Stromal cell of bone marrow (primary cell): ENCODE measurements around the gene SLC44A4.
"Not testable (repeated sequence)": the region's sequence is repeated elsewhere in the genome, so short reads cannot be mapped to it uniquely, and the experiment has no call there.

Source experiments
- DNase-seq: peaks from one replicate; pipeline ENCODE4 v3.0.0-alpha.2; 2012; ENCODE audit warnings: low read depth

The SLC44A4 gene

DNA sequence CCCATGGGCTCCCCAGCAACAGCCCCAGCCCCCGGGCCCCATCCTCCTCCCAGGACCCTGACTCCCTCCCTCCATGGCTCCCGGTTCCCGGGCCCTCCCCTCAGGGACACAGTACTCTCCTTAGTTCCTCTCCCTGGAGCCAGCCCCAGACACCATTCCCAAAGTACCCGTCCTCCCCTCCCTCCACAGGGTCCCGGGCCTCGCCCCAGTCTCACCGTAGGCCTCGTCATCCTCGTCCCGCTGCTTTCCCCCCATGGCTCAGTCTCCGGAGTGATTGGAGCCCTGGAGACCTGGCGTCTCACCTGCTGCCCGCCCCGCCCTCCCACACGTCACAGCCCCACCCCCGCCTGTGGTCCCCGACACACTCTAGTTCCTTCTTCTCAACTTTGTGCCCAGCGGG, at the start of gene SLC44A4:
SLC44A4 (minus strand) TSS at position 272 of the 400 bp plus-strand sequence; CDS start at position 255, 17 bp downstream.
- DNase-seq: no peak

DNA sequence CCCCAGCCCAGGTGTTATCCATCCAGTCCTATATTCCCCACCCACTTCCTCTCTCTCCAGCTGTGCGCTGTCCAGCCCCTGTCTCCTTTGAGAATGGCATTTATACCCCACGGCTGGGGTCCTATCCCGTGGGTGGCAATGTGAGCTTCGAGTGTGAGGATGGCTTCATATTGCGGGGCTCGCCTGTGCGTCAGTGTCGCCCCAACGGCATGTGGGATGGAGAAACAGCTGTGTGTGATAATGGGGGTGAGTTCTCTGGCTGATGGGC, 49.8 kb upstream of the SLC44A4 start:
- no peak for DNase-seq

DNA sequence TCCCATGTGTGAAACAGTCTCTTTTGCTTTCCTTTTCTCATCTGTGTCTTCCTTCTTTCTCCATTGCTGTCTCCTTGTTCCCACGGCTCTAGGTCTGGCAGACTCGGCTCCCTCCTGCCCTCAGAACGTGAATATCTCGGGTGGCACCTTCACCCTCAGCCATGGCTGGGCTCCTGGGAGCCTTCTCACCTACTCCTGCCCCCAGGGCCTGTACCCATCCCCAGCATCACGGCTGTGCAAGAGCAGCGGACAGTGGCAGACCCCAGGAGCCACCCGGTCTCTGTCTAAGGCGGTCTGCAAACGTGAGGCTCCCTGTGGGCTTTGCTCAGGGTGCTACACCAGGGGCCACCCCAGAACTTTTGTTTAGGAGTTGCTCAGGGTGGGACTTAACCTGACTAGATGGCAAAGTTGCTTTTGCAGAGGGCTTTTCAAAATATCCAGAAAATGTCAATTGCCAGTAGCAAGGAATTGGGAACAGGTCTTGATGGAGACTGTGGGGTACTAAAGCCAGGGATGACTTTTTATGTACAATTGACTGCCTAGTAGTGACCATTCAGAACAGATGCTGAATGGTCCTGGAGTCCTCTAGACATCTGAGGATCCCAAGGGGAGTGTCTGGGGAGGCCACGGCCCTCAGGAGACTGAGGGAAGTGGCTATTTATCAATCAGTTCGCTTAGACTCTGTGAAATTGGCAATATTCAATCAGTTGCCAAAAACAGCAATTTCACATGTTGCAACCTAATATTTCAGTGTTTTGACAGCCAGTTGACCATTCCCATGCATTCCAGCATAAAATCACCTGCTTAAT, 49.3 kb upstream of the SLC44A4 start:
- no peak for DNase-seq

DNA sequence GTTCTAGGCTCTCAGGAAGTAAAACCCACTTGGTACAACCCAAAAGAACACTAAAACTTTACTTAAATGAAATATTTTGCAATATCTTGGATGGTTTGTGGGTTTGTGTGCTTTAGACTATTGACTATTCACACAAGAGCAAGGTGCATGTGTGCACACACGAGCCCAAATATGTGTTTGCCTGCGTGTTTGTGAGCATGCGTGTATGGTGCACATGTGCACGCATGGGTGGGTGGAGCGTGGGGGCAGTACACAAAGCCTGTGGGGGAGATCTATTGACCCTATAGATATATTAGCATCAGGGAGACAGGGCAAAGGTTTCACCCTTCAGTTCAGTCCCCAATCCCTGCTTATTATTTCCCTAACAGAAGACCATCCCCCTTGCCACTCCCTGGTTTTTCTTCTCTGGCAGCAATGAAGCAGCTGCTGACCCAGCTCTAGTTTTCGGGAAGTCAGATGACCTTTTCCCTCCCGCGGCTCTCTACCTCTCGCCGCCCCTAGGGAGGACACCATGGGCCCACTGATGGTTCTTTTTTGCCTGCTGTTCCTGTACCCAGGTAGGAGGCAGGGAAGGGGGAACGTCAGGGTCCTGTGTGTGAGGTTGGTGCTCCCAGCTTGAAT, 48.6 kb upstream of the SLC44A4 start, which contains the start of gene C2:
C2 (plus strand) TSS at position 476 of the 621 bp plus-strand sequence; CDS start at position 512, 36 bp downstream.
- DNase-seq: no peak

DNA sequence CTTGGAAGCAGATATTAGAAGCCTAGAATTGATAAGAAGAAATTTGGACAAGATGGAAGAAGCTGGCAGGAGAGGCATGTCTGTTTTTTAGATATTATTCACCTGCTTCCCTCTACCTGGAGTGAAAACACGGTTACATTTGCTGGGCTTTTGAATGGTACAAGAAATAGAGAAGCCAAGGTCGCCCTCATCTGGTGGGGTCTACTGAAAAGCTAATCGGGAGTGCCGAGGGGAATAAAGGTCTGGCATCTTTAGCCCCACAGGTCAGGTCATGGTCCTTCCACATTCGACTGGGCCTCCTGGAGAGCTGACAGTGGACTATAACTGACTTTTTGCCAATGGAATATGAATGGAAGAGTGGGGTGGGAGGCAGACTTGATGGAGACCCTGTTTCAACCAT, 44.1 kb upstream of the SLC44A4 start:
- DNase-seq: no peak

DNA sequence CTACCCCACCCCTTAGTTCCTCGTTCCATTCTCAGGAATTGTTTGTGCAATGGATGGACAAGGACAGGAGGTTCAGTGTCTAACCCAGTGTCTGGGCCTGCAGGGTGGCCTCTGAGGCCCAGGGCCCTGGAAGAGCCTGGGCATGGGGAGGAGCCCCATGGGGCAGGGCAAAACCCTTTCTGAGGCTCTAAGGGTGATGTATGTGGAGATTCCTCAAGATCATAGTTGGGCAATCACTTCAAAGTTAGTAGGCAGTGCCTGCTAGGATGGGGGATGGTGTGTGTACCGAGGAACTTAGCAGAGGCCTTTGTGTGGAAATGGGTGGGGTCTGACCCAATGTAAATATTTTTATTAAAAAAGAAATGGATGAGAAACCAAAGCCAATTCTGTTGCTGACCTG, 42.0 kb upstream of the SLC44A4 start:
- DNase-seq: no peak

DNA sequence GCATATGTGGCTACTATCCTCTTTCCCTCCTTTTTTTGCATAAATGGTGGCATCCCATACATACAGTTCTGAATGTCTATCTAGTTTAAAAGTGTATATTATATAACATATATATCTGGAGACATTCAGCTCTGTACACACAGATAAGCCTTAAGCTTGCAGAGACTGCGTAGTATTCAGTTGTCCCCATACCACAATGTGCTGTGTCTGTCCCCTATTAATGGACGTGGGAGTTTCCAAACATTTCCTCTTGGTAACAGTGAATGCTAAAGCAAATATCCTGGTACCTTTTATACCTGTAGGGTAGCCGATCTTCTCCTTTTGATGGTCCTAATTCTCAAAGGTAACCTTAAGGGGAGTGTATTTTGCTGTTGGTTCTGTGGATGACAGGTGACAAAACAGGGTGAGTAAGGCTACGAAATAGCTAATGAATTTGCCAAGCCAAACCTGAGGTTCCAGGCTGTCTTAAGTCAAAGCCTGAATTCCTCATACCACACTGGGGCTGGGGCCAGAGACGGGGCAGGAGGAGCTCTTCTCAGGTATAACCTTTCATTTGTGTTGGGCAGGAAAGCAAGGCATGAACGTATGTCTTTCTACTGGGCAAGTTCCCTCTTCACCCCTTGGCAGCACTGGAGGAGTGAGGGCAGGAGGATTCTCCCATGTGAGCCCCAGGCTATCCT, 41.0 kb upstream of the SLC44A4 start:
- DNase-seq: no peak

DNA sequence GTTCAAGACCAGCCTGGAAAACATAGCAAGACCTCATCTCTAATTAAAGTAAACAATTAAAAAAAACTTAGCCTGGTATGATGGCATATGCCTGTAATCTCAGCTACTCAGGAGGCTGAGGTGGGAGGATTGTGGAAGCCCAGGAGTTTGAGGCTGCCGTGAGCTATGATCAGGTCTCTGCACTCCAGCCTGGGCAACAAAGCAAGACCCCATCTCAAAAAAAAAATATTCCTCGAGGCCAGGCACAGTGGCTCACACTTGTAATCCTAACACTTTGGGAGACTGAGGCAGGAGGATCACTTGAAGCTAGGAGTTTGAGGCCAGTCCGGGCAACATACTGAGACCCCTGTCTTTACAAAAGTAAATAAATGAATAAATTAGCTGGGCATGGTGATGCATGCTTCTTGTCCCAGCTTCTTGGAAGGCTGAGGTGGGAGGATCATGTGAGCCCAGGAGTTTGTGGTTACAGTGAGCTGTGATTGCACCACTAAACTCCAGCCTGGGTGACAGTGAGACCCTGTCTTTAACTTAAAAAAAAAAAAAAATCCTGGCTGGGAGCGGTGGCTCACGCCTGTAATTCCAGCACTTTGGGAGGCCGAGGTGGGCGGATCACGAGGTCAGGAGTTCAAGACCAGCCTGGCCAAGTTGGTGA, 39.4 kb upstream of the SLC44A4 start:
- DNase-seq: no peak

DNA sequence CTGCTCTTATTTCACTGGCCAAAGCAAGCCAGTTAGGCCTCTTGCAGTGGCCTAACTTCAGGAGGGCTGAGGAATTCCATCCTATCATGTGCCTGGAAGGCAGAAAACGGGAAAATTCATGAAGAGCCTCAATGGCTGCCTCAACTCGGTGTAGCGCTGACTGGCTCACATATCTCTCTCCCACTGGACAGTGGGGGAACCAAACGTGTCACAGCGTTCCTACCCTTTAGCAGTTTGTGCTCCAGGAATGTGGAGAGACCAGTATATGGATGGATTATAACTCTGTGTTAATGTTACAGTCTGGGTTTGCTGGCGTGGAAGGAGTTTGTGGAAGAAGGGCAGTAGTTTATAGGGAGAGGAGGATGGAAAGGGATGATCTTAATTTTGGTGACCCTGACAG, 37.0 kb upstream of the SLC44A4 start:
- no peak for DNase-seq

DNA sequence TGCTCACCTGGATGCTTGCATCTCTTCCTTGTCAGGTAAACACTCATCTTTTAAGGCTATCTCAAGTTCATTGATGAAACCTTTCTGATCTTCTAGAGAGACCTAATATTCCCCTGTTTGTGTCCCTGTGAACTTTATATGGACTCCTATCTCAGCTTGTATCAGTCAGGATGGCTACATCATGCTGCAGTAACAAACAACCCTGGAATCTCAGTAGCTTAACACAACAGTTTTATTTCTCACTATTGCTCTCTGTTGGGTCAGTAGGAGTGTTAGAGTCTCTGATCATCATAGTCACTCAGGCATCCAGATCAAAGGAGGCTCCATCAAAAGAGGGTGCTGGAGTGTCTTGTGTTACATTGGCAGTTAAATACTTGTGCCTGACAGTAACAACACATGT, 36.6 kb upstream of the SLC44A4 start:
- no peak for DNase-seq

DNA sequence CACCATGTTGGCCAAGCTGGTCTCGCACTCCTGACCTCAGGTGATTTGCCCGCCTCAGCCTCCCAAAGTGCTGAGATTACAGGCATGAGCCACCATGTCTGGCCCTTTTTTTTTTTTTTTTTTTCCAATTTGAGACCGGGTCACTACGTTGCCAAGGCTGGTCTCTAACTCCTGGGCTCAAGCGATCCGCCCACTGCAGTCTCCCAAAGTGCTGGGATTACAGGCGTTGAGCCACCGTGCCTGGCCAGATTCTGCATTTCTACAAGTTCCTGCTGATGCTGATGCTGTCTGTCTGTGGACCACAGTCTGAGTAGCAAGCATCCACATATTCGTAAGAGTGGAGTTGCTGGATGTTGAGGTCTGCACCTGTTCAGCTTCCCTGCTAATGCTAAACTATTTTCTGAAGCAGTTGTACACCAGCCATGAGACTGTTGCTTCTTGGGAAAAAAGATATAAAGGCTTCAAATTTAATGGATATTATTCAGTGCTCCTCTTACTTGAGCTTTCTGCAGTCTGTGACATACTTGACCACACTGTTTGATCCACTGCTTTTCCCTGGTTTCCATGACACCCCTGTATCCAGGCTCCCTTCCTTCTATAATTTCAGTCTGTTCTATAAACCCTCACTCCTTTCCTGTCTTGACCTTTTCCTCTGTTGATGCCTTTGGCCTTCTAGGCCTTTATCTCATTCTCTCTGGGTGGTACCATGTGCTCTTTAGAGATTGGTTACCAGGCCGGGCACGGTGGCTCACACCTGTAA, 33.2 kb upstream of the SLC44A4 start:
- no peak for DNase-seq

DNA sequence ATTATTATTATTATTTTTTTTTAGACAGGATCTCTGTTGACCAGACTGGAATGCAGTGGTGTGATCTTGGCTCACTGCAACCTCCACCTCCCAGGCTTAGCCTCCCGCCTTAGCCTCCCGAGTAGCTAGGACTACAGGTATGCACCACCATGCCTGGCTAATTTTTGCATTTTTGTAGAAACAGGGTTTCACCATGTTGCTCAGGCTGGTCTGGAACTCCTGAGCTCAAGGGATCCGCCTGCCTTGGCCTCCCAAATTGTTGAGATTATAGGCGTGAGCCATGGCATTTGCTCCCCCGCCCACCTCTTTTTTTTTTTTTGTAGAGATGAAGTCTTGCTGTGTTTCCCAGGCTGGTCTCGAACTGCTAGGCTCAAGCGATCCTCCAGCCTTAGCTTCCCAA, 30.5 kb upstream of the SLC44A4 start:
- DNase-seq: not testable (repeated sequence)

DNA sequence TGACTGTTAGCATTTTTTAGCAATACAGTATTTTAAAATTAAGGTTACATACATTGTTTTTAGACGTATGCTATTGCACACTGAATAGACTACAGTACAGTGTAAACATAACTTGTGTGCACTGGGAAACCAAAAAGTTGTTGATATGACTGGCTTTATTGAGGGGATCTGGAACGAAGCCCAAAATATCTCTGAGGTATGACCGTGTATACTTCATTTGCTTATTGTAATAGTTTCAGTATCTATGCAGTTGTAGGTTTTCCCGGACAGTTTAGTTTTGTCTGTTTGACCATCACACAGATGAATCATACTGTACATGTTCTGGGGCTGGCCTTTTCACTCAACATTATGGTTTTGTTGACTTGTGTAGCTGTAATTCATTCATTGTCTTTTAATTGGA, 30.0 kb upstream of the SLC44A4 start:
- peak; percentile 26 for DNase-seq

DNA sequence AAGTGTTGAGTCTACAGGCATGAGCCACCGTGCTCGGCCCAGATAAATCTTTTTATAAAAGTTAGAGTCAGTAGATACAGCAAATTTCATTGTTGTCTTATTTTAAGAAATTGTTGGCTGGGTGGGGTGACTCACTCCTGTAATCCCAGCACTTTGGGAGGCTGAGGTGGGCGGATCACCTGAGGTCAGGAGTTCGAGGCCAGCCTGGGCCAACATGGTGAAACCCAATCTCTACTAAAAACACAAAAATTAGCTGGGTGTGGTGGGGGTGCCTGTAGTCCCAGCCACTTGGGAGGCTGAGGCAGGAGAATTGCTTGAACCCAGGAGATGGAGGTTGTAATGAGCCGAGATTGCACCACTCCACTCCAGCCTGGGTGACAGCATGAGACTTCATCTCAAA, 29.5 kb upstream of the SLC44A4 start:
- DNase-seq: not testable (repeated sequence)

DNA sequence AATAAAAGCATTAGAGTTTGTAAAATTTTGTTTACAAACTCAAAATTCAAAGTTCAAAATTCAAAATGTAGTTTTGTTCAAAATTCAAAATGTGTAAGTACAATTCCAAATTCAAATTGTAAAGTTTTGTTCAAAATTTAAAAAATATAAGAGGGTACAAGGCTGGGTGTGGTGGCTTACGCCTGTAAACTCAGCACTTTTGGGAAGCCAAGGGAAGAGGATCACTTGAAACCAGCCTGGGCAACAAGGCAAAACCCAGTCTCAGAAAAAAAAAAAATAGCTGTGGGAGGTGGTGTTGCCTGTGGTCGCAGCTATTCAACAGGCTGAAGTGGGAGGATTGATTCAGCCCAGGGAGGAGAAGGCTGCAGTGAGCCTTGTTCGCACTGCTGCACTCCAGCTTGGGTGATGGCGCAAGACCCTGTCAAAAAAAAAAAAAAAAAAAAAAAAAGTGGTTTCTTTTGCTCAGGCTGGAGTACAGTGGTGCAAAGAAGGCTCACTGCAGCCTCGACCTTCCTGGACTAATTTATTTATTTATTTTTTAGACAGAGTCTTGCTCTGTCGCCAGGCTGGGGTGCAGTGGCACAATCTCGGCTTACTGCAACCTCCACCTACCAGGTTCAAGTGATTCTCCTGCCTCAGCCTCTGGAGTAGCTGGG, 28.5 kb upstream of the SLC44A4 start:
- peak; percentile 71 for DNase-seq

DNA sequence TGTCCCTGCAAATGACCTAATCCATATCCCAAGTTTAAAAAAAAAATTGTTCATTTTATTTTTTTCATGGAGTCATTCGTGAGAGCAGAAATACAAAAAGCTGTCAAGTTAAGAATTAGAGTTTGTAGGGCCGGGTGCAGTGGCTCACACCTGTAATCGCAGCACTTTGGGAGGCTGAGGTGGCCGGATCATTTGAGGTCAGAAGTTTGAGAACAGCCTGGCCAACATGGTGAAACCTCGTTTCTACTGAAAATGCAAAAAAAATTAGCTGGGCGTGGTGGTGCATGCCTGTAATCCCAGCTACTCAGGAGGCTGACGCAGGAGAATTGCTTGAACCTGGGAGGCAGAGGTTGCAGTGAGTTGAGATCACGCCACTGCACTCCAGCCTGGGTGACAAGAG, 27.9 kb upstream of the SLC44A4 start:
- not testable (repeated sequence) for DNase-seq

DNA sequence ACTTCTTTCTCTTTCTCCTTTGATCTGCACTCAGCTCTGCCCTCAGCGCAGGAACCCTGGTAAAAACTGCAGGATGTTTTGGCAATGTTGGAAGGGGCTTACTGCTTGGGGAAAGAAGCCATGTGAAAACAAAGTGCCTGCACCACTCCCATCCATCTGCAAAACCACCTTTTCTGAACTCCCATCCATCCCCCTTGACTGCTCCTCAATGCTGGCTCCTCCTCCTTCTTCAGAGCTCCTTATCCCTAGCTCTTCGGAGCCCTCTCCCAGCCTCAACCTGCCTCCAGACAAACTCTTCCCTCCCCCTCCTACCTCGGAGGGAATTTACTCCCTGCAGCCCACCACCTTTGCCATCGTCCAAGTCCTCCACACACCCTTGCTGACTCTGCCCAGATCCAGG, 27.3 kb upstream of the SLC44A4 start:
- DNase-seq: no peak

DNA sequence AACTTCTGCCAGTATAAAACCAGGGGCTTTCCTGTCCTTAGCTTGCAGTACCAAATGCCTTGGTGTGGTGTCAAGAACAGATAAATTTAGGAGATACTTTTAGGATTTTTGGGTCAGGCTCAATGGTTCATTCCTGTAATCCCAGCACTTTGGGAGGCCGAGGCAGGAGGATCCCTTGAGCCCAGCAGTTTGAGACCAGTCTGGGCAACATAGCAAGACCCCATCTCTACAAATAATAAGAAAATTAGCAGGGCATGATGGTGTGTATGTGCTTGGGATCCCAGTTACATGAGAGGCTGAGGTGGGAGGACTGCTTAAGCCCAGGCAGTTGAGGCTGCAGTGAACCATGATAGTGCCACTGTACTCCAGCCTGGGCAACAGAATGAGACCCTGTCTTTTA, 26.2 kb upstream of the SLC44A4 start:
- DNase-seq: no peak

DNA sequence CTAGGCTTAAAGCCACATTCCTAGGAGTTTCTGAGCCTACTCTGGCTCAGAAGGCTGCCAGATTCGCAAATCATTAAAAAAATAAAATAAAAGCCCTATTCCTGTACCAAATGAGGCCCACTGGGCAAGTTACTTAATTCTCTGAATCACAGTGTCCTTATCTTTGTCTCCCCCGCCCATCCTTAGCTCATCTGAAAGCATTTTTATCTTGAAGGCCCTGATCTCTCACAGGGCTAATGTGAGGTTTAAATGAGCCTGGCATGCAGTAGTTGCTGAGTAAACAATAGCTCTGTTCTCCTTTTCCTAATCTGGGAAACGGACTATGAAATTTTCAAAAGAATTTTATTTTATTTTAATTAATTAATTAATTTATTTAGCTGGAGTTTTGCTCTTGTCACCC, 25.2 kb upstream of the SLC44A4 start:
- DNase-seq: no peak

DNA sequence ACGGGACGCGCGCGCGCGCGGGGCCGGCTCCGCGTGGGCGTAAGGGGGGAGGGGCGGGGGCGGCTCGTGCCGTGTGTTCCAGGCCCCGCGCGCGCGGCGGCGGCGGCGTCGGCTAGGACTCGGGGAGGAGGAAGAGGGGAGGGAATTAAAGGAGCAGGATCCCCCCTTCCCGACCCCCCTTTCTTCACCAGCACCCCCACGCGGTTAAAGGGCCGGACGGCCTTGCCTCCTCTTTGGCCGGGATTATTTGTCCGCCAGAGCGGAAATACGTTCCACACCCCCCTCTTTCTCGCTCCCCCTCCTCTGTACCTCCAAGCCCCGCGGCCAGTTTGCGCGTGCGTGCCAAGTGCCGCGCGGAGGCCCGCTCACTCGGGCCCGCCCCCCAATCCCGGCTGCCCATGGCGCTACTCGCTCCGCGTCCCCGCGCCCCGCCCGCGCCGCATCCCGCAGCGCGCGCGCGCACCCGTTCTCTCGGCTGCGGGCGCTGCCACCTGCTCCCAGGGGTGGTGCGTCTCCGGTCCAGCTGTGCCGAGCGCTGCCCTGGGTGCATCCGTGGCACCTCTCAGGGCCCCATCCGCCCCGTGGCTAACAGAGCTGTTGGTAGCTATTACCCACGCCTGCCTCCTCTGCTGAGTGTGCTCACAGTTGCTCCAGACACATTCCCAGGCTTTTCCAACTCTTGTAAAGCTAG, 23.3 kb upstream of the SLC44A4 start, which contains the start of gene ZBTB12:
ZBTB12 (minus strand) TSS at position 134 of the 691 bp plus-strand sequence. CDS start 781 bp downstream, outside the sequence.
- DNase-seq: peak; percentile 94
